NCI-H748 treated with DMSO at 0.1 percent for 48 hours (cell line): ENCODE data around the gene CCSER1.
A peak's percentile ranks its signal among the peaks of the same experiment; 100 is the strongest.
"Not testable (repeated sequence)": the region's sequence is repeated elsewhere in the genome, so short reads cannot be mapped to it uniquely, and the experiment has no call there.

ENCODE experiments used
- DNase-seq: peaks from one replicate; lab custom pipeline; 2025; lab: John Stamatoyannopoulos, UW

Gene CCSER1

DNA sequence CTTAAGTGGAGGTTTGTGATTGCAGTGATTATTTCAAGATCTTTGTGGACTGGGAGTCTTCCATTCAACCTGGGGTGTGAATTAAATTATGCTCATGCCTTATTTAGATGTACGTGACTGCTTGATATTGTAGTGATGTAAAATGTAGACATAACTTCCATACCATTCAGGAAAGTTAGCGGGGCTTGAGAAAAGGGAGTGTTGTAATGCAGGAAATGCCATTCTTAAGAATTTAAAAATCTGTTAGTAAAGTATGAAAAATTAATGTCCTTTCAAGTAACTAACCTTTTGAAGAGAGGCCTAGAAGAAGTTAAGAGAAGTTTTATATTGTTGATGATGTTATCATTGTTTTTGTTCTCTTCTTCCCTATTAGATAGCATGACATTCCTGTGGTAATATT lies 318.2 kb downstream of the CCSER1 start:
- no peak for DNase-seq

DNA sequence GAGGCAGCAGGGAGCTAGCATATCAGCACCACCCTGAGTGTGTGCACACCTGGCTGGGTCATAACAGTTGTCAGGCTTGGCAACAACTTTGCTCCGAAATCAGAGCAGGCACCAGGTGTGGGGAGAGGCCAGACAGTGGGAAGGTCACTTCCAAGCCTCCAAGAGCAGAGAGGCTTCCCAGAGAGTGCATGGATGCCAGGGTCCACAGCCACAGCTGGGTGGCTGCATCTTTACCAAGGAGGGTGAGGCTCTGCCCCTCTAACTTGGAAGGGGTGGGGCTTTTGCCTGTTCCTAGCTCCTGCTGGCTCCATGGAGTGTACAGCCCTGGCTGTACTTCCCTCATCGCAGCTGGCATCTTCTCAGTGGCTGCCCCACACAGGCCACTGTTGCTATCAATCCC lies 322.4 kb downstream of the CCSER1 start:
- no peak for DNase-seq

DNA sequence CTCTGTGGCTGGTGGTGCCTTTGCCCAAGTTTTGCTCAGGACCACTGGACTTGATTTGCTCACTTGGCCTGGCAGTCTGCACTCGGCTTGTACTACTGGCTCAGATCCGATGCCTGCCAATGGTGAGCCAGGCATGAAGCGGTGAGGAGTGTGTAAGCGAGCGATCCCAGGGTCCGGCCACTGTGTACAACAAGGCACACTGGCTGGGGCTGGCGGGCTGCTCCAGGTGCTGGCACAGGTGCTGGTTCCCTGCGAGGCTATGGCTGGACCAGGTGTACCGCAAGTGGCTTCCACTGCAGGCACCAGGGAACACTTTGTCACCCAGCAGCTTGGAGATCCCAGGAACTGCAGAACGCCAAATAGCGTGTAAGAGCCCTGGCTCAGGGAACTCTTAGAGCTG lies 329.7 kb downstream of the CCSER1 start:
- DNase-seq, result no peak

DNA sequence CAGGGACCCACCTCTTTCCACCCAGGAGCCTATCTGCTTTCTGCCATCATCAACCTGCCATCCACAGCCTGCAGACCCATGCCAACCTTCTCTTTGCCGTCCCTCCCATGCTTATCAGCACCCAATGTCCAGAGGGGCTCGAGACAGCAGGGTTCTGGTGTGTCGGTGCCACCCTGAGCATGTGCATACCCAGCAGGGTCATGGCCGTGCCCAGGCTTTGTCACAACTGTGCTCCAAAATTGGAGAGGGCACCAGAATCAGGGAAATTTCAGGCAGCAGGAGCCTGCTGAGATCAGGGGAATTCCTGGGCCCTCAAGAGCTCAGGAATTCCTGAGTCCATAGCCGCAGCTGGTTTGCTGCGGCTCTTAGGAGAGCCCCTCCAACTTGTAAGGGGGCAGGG lies 330.6 kb downstream of the CCSER1 start:
- no peak for DNase-seq

DNA sequence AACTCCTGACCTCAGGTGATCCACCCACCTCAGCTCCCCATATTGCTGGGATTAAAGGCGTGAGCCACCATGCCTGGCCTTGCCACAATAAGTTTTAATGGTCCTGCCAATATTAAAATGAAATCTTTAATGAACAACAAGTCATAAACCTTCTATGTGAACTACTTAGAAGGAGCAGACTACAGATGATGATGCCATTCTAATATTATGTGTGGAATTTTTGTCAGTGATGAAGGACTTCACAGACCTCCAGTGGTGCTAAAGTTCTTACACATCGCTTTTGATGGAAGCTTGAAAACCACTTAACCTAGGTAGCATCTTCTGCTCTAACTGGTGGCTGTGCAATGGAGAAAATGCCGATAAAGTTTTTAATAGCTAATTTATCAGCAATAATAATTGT lies 331.4 kb downstream of the CCSER1 start:
- no peak for DNase-seq

DNA sequence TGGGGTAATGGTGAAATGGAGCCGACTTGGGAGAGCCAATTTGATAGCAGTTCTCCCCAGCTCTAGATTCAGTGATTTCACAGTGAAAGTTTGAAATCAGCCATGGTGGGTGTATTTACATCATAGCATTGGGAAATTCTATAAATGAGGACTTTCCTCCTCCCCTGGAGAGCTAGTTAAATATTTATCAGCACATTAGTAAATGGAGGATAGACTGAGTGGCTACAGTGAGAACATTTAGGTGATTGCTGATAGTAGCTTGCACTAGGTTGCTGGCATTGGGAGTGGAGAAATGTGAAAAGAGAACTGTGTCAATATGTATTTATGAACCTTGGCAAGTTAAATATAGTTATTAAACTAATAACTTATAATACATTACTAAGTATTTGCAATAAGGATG lies 347.3 kb downstream of the CCSER1 start:
- no peak for DNase-seq

DNA sequence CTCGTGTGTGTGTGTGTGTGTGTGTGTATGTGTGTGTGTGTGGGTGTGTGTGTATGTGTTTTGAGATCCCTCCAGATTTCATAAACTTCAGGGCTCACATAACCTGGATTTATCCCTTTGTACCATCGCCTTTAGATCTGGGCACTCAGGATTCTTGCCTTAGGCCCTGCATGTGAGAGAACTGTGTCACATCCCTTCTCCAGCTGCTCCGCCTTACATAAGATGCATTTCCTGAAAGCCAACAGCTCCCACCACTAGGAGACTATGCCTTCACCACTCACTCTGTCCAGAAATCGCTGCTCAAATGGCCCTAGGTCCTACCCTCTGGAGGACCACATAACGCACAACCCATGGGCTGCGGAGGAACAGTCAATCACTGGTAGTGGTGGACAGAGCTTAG lies 348.8 kb downstream of the CCSER1 start:
- no peak for DNase-seq

DNA sequence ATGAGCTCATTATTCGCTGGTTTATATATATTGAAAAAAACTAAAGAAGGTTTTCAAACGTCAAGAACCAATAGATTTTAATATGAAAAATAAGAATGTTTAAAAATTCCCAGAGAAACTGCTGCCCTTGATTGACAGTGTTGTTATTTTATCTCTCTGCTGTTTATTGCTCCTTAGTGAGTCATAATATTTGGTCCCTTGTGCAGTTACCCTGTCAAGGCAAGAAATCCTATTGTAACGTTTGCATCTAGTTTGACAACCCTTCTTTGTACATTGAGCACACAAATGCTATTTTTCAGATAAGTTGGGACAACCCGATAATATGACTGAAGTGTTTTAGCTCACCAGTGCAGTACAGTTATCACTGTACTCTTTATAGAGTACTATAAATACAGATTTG lies 349.4 kb downstream of the CCSER1 start:
- DNase-seq, result no peak

DNA sequence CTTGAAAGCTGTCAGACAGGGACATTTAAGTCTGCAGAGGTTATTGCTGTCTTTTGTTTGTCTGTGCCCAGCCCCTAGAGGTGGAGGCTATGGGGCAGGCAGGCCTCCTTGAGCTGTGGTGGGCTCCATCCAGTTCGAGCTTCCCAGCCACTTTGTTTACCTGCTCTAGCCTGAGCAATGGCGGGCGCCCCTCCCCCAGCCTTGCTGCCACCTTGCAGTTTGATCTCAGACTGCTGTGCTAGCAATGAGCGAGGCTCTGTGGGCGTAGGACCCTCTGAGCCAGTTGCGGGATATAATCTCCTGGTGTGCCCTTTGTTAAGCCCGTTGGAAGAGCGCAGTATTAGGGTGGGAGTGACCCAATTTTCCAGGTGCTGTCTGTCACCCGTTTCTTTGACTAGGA lies 357.7 kb downstream of the CCSER1 start:
- not testable (repeated sequence) for DNase-seq

DNA sequence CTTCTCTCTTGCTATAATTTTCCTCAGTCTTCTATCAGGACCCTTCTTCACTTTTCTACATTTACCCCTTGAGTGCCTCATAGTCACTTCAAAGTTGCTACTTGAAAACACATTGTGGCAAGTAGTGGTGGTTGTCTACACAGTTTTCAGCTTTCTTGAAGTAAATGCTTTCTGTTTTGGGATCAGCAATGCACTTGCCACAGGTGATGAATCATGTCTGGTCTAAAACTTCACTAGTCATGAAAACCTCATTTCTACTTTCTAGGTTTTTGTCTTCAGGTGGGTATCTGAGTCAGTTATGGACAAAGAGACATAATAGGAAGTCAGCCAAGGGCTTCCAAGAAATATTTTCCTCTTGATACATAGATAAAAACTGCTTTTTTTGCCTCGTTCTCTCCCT lies 359.2 kb downstream of the CCSER1 start:
- no peak for DNase-seq

DNA sequence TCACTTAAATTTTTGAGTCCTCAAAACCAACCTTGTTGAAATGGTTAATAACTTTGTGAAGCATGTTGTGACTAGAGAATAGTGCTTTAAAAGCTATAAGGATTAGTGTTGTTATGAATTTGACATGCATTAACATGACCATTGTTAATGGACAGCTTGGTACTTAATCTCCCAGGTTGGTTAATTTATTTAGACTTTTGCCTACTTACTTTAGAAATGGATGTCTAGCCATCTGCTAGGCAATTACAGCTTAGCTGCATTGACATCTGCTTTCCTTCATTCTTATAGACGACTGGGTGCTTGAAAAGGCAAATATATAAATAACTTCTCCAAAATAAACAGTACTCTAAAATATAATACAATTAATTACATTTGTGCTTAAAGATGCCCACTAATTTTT lies 368.0 kb downstream of the CCSER1 start:
- DNase-seq, result no peak

DNA sequence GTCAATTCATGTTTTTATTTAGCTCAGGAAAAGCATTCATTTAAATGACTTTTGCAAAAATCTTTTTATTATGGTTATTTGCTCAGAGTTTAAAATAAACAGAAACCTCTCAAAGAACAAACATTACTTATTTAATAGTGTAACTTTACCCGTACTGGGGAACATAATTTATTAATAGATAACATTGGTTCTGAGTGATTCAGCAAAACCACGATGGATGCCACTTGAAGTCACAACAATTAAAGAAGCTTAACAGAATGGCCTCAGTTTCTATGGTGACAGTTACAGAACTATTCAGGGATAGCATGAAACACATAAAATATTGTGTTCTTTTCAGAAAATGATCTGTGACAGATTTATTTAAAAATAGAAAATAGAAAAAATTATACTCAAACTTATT lies 368.7 kb downstream of the CCSER1 start:
- peak; percentile 5 for DNase-seq

DNA sequence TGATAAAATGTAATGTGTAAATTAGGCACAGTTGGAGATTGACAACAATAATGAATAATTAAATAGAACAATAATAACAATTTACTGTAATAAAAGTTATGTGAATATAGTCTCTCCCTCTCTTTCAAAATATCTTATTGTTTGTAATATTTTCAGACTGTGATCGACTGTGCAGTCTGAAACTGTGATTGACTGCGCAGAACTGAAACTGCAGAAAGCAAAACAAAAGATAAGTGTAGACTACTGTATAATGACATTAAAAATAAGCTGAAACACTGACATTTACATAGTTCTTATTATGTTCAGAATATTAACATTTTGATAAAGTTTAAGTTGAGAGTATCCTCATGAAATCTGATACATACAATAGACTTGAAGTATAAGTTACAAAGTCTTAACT lies 371.0 kb downstream of the CCSER1 start:
- no peak for DNase-seq

DNA sequence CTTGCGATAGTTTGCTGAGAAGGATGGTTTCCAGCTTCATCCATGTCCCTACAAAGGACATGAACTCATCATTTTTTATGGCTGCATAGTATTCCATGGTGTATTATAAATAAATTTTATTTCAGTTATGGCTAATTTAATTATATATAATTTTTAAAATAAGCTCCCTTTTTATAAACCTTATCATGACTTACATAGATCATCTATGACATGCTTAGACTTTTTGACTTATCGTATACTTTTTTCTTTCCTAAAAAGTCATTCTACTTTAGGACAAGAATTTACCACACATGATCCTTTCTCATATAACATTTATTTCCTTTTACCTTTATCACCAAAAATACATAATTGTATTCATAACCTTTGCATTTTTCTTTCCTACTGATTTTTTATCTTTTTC lies 376.5 kb downstream of the CCSER1 start:
- no peak for DNase-seq

DNA sequence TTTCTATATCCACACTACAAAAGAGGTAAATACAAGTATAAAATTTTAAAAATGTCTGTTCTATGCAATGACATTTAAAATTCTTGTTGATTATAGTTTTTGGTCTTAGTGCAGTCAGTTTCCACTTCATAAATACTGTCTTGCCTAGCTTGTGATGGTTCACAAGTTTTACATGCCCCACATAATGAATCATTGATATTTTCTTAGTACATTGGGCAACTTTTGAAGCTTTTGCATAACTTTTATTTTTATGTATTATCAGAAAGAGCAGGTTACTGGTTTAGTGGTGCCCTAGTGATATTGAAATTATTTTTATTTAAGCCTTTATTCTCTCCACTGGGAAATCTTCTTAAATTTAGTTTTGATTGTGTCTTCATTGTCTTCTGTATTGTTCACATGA lies 388.0 kb downstream of the CCSER1 start:
- no peak for DNase-seq

DNA sequence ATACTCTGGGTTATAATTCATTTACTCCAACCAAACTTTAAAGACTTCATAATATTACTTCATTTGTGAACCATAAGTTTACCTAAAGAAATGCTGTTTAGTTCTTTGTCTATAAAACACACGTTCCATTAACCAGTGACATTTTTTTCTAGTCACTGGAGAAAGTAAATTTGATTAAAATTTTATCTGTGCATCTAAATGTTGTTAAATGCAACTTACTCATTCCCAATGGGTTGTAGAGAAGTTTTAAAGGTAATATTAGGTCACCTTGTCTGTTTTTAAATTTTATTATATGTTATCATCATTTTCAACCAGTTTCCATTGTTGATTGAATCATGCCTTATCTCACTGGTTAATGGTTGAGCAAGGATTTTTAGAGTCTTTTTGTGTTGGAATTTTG lies 401.4 kb downstream of the CCSER1 start:
- no peak for DNase-seq

DNA sequence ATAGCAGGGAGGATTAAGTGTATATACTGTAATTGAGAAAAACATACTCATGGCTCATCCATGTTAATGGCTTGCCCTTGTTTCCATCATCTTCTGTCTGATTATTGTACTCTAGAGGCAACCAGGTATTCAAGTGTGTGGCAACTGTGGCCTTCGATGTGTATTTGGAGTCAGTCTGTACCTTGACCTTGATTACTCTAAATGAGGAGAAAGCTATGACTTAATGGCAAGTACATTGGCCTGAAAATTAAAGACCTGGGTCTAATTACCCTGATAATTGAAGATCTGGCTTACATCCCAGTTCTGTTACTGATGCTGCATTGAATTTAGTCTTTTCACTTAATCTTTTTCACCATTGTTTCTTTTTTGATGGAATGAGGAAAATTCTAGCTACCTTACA lies 409.2 kb downstream of the CCSER1 start:
- DNase-seq, result peak; percentile 67

DNA sequence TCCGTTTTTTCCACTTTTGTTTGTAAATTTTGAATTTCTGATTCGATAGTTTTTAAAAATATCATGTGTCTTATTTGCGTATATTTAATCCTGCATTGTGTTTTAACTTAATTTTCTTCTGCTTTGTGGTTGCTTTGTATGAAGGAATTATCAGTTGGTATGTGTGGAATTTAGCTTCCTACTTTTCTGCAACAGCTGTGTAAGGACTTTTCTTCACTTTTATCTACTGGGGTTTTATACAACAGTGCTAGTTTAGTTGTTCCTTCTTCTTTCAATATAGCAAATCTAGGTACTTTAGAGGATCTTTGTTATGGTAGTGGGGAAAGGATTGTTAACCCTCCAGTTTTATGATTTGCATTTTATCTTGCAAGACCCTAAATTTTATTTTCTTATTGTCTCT lies 410.3 kb downstream of the CCSER1 start:
- no peak for DNase-seq

DNA sequence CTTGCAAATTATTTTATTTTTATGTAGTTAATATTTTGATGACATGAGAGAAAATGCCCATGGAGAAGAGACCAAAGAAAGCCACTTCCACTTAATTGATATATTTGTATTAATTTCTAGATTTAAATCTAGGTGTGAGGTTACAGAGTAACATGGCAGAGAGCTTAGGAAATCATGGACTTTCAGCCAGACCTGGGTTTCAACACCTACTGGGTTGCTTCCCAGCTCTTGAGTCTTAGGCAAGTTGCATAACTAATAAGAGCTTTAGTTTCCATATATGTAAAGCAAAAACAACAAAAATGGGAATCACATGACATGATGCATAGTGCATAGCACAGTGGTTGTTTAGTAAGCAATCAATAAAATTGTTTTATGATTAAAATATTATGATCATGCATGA lies 413.3 kb downstream of the CCSER1 start:
- DNase-seq, result no peak

DNA sequence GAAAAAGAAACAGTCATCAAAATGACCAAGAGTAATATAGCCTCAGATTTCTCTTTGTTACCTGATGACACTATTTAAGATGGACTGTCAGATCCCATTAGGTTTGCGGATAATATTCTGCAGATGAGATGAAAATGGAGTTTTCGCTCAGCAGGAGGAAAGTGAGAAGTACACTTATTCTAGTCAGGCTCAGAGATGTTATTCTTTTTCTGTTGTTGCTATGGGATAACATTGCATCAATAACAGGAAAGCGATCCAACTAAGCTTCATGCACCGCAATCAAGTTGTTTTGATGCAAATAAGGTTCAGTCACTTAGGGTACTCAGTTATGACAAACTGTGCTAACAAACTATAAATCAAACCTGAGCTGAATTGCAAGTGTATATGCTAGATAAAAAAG lies 415.0 kb downstream of the CCSER1 start:
- DNase-seq, result peak; percentile 26

DNA sequence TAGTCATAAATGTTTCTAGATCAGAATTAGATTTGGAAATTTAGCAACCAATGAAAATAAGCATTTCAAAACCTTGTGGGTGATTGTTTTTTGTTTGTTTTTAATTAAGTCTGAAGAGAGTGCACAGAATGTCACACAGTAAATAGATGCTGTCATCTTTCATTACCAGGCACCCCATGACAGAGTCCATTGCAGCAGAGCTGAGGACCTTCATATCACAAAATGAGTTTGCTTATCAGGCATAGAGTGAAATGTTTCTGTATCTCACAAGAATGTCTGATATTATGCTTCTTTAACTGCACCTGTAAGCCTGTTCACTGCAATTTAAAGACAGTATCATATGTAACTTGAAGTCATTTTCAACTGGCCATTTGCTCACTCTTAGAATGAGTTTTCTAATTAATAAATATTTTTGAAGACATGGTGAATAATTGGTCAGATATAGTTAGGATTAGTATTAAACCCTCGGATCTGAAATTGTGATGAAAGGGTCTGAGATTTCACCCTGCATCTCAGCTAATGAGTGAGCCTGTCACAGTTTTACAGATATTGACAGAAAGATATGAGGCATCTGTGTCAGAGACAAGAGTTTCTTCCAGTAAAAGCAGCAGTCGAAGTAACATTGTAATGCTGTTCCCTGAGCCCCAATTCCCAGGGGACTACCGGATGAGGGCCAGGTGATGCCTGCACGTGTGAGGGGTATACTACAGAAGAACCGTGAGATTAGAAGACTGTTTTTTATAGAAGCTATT lies 416.4 kb downstream of the CCSER1 start:
- no peak for DNase-seq

DNA sequence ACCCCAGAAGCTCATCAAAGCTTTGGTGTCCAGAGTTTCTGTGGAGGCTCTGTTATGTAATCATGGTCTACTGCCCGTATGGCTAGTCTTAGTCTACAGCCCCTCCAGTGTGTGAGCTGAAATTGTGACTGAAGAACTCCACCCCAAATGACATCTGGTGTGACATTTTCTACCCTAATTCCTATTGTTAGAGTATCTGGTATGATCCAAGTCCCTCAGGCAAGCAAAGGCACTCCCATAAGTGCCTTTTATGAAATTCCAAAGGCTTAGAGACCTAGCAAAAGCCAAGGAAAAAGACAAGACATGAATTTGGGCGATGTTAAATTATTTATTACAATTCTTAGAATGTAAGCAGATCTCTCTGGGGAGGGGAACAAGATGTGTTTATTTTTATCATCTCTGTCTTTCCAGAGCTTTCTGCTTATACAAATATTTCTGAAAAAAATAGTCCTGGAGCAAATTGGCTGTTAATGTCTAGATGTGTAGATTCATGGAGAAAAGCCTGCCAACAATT lies 417.4 kb downstream of the CCSER1 start:
- no peak for DNase-seq

DNA sequence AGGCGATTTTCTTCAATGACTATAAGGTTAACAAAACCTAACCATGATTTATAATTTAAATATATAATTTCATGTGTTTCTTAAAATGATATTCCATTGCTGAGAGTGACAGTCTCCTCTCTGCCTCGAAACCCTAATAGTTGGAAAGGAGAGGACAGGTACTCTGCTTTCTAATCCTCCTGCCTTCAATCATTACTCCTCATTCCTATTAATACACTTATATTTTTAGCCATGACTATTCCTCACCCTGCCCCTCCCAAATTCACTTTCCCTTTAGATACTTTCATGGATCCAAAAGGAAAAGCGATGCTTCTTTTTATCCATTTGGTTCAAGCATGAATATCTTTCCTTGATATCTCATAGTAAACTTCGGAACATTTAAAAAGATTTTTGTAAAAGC lies 418.2 kb downstream of the CCSER1 start:
- no peak for DNase-seq

DNA sequence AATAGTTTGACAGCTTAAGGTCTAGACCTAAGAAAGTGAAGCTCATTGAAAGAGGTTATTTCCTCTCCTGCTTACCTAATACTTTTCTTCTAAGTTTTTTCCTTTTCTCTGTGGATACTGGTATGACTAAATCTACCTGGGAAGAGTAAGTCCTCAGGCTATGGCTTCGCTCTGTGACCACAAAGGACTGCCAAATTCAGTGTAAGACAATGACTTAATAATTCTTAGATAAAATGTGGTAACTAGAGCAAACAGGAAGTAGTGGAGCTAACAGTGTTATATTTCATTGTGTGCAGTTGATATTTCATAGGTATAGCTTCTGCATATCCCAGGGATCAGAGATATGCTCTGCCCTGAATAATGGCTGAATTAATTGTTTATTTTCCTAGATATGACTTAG lies 418.9 kb downstream of the CCSER1 start:
- no peak for DNase-seq
